HepG2 (cell line): Measurements from ENCODE around the gene NEK11. TPM values are rescaled to one million over a fixed set of nuclear protein-coding genes. Genes with fewer than 3 reads are reported as not detected.

Experiments
- ATAC-seq: fragments of 200-7000 bp; cut with Tn5 transposase; 3 replicates; pipeline ENCODE4 v1.9.1; 2020; ENCODE audit warnings: mild to moderate bottlenecking, moderate library complexity
- BruUV-seq: library from RNA; stranded (reverse); fragments of 400-500 nt; replicated peaks from 2 replicates; lab custom pipeline; 2021; lab: Mats Ljungman, UMichigan
- CTCF ChIA-PET: fragments of 300-600 bp; formaldehyde crosslinking; extraction: SDS; loops from one replicate; lab custom pipeline; 2021; ENCODE audit warnings: low total read pairs, inconsistent platforms, low intra/inter-chr PET ratio; lab: Yijun Ruan, JAX
- POLR2A ChIA-PET: fragments of 350-600 bp; sonication (Branson Sonifier 250); formaldehyde crosslinking; loops from one replicate; lab custom pipeline; 2020; ENCODE audit warnings: antibody characterized with exemption, inconsistent platforms; lab: Yijun Ruan, JAX
- DNase-seq: peaks from one replicate; pipeline ENCODE4 v3.0.0-alpha.2; 2015; ENCODE audit warnings: low spot score
- FAIRE-seq: peaks from 3 replicates; lab custom pipeline; 2011; peaks lifted over from hg19 to GRCh38; lab: Jason Lieb, UNC
- H2AFZ ChIP-seq: one replicate; pipeline ENCODE4 v1.6.1; 2011; ENCODE audit warnings: low read length, inconsistent platforms
- H3K27ac ChIP-seq: fragments of 300-600 bp; 3 replicates; pipeline ENCODE4 v1.8.0; 2011; ENCODE audit warnings: mixed run types, mild to moderate bottlenecking, mixed read lengths, low read length, inconsistent platforms; ENCODE audit not compliant: insufficient read depth; ENCODE audit errors: extremely low read length
- H3K27me3 ChIP-seq, 2 experiments: fragments of 200-600 bp in 1 of 2; 2 replicates in 1 of 2; 3 replicates in 1 of 2; pipeline versions ENCODE4 v1.6.0 to v1.8.0; 2011; ENCODE audit warnings: low read length in 2 of 2, mild to moderate bottlenecking in 2 of 2, moderate library complexity in 2 of 2, inconsistent platforms in 1 of 2; ENCODE audit not compliant: insufficient read depth in 2 of 2, control insufficient read depth in 1 of 2
- H3K36me3 ChIP-seq, 2 experiments: fragments of 200-600 bp in 1 of 2; replicated peaks in 1 of 2; 2 replicates in 1 of 2; 3 replicates in 1 of 2; pipeline versions ENCODE4 v1.5.1 to v1.8.0; 2011; ENCODE audit warnings: low read length in 2 of 2, inconsistent platforms in 1 of 2; ENCODE audit not compliant: insufficient read depth in 2 of 2, control insufficient read depth in 1 of 2
- H3K4me1 ChIP-seq: 2 replicates; pipeline ENCODE4 v1.5.1; 2012; ENCODE audit warnings: low read length, inconsistent platforms; ENCODE audit not compliant: insufficient read depth
- H3K4me2 ChIP-seq: 2 replicates; pipeline ENCODE4 v1.6.0; 2011; ENCODE audit warnings: low read depth, low read length, inconsistent platforms
- H3K4me3 ChIP-seq, 3 experiments: fragments of 200-600 bp in 1 of 3; sonication (generic), shearing (Covaris generic) in 1 of 3; replicated peaks in 1 of 3; 2 replicates each; pipeline ENCODE4 v1.5.1; 2011 to 2016; ENCODE audit warnings: low read length in 3 of 3, inconsistent platforms in 2 of 3, low read depth in 2 of 3, mild to moderate bottlenecking in 2 of 3, control low read depth in 1 of 3, mixed read lengths in 1 of 3; ENCODE audit not compliant: insufficient read depth in 1 of 3
- H3K79me2 ChIP-seq: one replicate; pipeline ENCODE4 v1.6.1; 2011; ENCODE audit warnings: low read length, inconsistent platforms; ENCODE audit not compliant: insufficient read depth
- H3K9ac ChIP-seq: 2 replicates; pipeline ENCODE4 v1.6.0; 2011; ENCODE audit warnings: mild to moderate bottlenecking, low read depth, low read length, inconsistent platforms; ENCODE audit not compliant: insufficient read depth
- H3K9me3 ChIP-seq: 2 replicates; pipeline ENCODE4 v1.5.1; 2012; ENCODE audit warnings: mild to moderate bottlenecking, low read length
- H4K20me1 ChIP-seq: 2 replicates; pipeline ENCODE4 v1.6.0; 2011; ENCODE audit warnings: inconsistent platforms, mild to moderate bottlenecking, low read length, moderate library complexity; ENCODE audit not compliant: insufficient read depth
- BCL6 ChIP-seq: IDR thresholded peaks from 2 replicates; pipeline ENCODE4 v1.6.1; 2016; ENCODE audit warnings: missing genetic modification reagents, missing compliant biosample characterization
- GPN1 ChIP-seq: sonication (generic); formaldehyde crosslinking; IDR thresholded peaks from 2 replicates; pipeline ENCODE4 v1.5.1; 2020; ENCODE audit warnings: missing genetic modification reagents, borderline replicate concordance
- HDAC6 ChIP-seq: fragments of 200-600 bp; sonication (generic); IDR thresholded peaks from 2 replicates; pipeline ENCODE4 v1.7.0; 2017; ENCODE audit warnings: mild to moderate bottlenecking, antibody characterized with exemption, low read length, low read depth
- MEIS2 ChIP-seq: sonication (generic); formaldehyde crosslinking; IDR thresholded peaks from 2 replicates; pipeline ENCODE4 v1.9.0; 2021; ENCODE audit warnings: mild to moderate bottlenecking, missing genetic modification reagents
- MLLT10 ChIP-seq: sonication (generic); formaldehyde crosslinking; IDR thresholded peaks from 2 replicates; pipeline ENCODE4 v1.4.0; 2020; ENCODE audit warnings: missing genetic modification reagents
- NFYB ChIP-seq: sonication (generic); formaldehyde crosslinking; IDR thresholded peaks from 2 replicates; pipeline ENCODE4 v1.4.0; 2020; ENCODE audit warnings: missing genetic modification reagents
- TEAD2 ChIP-seq: sonication (generic); formaldehyde crosslinking; IDR thresholded peaks from 2 replicates; pipeline ENCODE4 v1.9.0; 2021; ENCODE audit warnings: missing genetic modification reagents
- U2AF1 ChIP-seq: fragments of 200-400 bp; formaldehyde crosslinking; optimal IDR thresholded peaks from 2 replicates; pipeline ENCODE3; 2017; ENCODE audit warnings: mild to moderate bottlenecking, low read depth, low read length
- ZBTB25 ChIP-seq: IDR thresholded peaks from 2 replicates; pipeline ENCODE4 v1.6.1; 2018; ENCODE audit warnings: missing genetic modification reagents
- ZBTB34 ChIP-seq: sonication (generic); formaldehyde crosslinking; IDR thresholded peaks from 2 replicates; pipeline ENCODE4 v1.8.0; 2022; ENCODE audit warnings: mild to moderate bottlenecking, missing genetic modification reagents
- ZBTB42 ChIP-seq: sonication (generic); formaldehyde crosslinking; IDR thresholded peaks from 2 replicates; pipeline ENCODE4 v1.5.0; 2020; ENCODE audit warnings: mild to moderate bottlenecking, missing genetic modification reagents
- ZNF329 ChIP-seq: sonication (generic); formaldehyde crosslinking; IDR thresholded peaks from 2 replicates; pipeline ENCODE4 v1.9.0; 2021; ENCODE audit warnings: low read depth, mild to moderate bottlenecking, missing genetic modification reagents
- ZNF441 ChIP-seq: sonication (generic); formaldehyde crosslinking; IDR thresholded peaks from 2 replicates; pipeline ENCODE4 v1.7.0; 2021; ENCODE audit warnings: missing genetic modification reagents, borderline replicate concordance
- ZNF572 ChIP-seq: sonication (generic); formaldehyde crosslinking; IDR thresholded peaks from 2 replicates; pipeline ENCODE4 v1.5.1; 2020; ENCODE audit warnings: mild to moderate bottlenecking, missing genetic modification reagents
- ZNF580 ChIP-seq: IDR thresholded peaks from 2 replicates; pipeline ENCODE4 v1.6.1; 2016; ENCODE audit warnings: low read depth, borderline replicate concordance
- ZNF619 ChIP-seq: sonication (generic); formaldehyde crosslinking; IDR thresholded peaks from 2 replicates; pipeline ENCODE4 v1.4.0; 2020; ENCODE audit warnings: mild to moderate bottlenecking, missing genetic modification reagents
- ZNF672 ChIP-seq: sonication (generic); formaldehyde crosslinking; IDR thresholded peaks from 2 replicates; pipeline ENCODE4 v1.8.1; 2022; ENCODE audit warnings: missing genetic modification reagents
- ZSCAN25 ChIP-seq: sonication (generic); formaldehyde crosslinking; IDR thresholded peaks from 2 replicates; pipeline ENCODE4 v1.8.0; 2022; ENCODE audit warnings: mild to moderate bottlenecking, missing genetic modification reagents
- WGBS: methylation state at CpG from one replicate; pipeline ENCODE4 v1.1.6; 2017; ENCODE audit warnings: low lambda C conversion rate; 5-methylcytosine and 5-hydroxymethylcytosine counted together
- in situ Hi-C: cut with HindIII; loops from 2 replicates; pipeline ENCODE4 v1.10.0; 2017; ENCODE audit warnings: low pct_unique_long_range_greater_than_20kb; ENCODE audit not compliant: extremely low pct_ligation_motif_present
- intact Hi-C: fragments of 100-400 bp; cut with micrococcal nuclease; formaldehyde crosslinking; loops from one replicate; pipeline ENCODE4 v1.10.0; 2022; ENCODE audit not compliant: unreplicated experiment
- polyA plus RNA-seq, 8 experiments: library from polyadenylated mRNA; depleted of rRNA in 3 of 8; stranded (reverse) in 7 of 8; unstranded in 1 of 8; fragments of >200 nt; fragmentation: Illumina TruSeq in 4 of 8; extraction: Trizol in 4 of 8; gene quantifications; 2 replicates each; pipeline versions ENCODE4 v1.2.1 to v1.2.3, GENCODE V29; 2011 to 2016; ENCODE audit warnings: low read depth in 4 of 8, missing spikeins in 1 of 8, mixed read lengths in 1 of 8; ENCODE audit not compliant: insufficient read depth in 1 of 8
- total RNA-seq, 5 experiments: library from RNA; depleted of rRNA; stranded (reverse); fragments of >200 nt; fragmentation: Illumina TruSeq; extraction: Trizol; gene quantifications; 2 replicates each; pipeline ENCODE4 v1.2.3, GENCODE V29; 2016; ENCODE audit warnings: low read depth in 1 of 5
- TF ChIP-seq, protein P1 (sequence below): IDR thresholded peaks from 2 replicates; pipeline ENCODE4 v1.6.1; 2016
- TF ChIP-seq, protein P2 (sequence below): sonication (generic); formaldehyde crosslinking; IDR thresholded peaks from 2 replicates; pipeline ENCODE4 v1.5.0; 2020; ENCODE audit warnings: missing genetic modification reagents, mild to moderate bottlenecking, borderline replicate concordance
- TF ChIP-seq, protein P3 (sequence below): sonication (generic); formaldehyde crosslinking; IDR thresholded peaks from 2 replicates; pipeline ENCODE4 v1.8.1; 2023; ENCODE audit warnings: mild to moderate bottlenecking, missing genetic modification reagents, borderline replicate concordance

NEK11 gene
- total and polyA plus RNA-seq, 2 of the 13 experiments (the other 11 are each of a cell fraction or from before 2014, with no cell fraction given), result 0.95 to 2.2 TPM

DNA sequence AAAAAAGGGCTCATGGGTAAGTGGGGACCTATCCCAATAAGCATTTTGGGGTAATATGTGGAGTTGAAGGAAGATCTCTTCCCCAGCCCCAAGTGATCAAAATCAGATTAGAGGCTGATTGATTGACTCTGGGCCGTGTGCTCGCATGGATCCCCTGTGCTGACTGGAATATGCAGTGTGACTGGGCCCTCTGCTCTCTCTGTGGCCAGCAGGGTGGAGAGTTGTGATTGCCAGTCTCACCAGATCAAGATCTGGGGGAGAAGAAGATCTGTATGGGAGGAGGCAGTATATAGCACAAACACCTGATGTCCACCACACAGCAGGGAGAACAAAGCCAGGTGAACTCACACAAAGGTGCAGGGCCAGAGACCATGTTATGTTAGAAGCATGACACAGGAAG is 363.7 kb downstream of the NEK11 start (continued):
- no peak for TF ChIP-seq BCL6 (CRISPR knock-in tag)
- TF ChIP-seq MEIS2 (CRISPR knock-in tag), result no peak
- TF ChIP-seq, protein P1, sequence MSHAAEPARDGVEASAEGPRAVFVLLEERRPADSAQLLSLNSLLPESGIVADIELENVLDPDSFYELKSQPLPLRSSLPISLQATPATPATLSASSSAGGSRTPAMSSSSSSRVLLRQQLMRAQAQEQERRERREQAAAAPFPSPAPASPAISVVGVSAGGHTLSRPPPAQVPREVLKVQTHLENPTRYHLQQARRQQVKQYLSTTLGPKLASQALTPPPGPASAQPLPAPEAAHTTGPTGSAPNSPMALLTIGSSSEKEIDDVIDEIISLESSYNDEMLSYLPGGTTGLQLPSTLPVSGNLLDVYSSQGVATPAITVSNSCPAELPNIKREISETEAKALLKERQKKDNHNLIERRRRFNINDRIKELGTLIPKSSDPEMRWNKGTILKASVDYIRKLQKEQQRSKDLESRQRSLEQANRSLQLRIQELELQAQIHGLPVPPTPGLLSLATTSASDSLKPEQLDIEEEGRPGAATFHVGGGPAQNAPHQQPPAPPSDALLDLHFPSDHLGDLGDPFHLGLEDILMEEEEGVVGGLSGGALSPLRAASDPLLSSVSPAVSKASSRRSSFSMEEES (CRISPR knock-in tag), result no peak
- TF ChIP-seq, protein P2, sequence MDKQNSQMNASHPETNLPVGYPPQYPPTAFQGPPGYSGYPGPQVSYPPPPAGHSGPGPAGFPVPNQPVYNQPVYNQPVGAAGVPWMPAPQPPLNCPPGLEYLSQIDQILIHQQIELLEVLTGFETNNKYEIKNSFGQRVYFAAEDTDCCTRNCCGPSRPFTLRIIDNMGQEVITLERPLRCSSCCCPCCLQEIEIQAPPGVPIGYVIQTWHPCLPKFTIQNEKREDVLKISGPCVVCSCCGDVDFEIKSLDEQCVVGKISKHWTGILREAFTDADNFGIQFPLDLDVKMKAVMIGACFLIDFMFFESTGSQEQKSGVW (CRISPR knock-in tag), result no peak
- TF ChIP-seq MLLT10 (CRISPR knock-in tag), result no peak
- no peak for TF ChIP-seq ZBTB34 (CRISPR knock-in tag)

DNA sequence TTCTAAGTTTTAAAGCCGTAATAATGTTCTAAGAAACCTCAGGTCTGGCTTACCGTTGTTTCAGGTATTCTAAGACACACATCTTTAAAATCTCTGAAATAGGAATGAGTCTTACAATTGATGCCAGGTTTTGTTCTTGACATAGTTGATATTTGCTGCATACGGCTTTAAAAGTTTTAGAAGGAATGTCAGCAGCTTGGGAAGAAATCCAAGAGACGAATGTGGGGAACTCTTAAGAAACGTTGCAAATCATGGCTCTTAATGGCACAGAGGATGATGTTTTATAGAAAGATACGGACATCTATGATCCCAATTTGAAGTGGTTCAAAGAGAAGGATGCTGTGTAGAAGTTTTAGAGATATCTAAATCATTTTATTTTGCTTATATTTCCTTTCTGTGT is 366.4 kb downstream of the NEK11 start:
- WGBS, result 49% methylated on average over 6 of the region's 6 CpGs
- Histone ChIP-seq H2AFZ (no peak overlapping the region), H3K79me2 (no peaks in the 10 kb centered on the region), H4K20me1 (no peaks in the 10 kb centered on the region), H3K9ac (no peak overlapping the region), H3K4me1 (peaks cover 13% of the 10 kb centered on the region), H3K36me3 (no peaks in the 10 kb centered on the region), H3K4me3 (no peak overlapping the region), H3K27ac (no peak overlapping the region), H3K9me3 (no peaks in the 10 kb centered on the region), H3K4me2 (no peak overlapping the region), H3K27me3 (no peaks in the 10 kb centered on the region; a peak in 1 of 5 replicates)
- no TSS peak for BruUV-seq
- CTCF ChIA-PET, result no interaction called here
- POLR2A ChIA-PET, result no interaction called here
- in situ Hi-C loops (no loop called here), intact Hi-C loops (no loop called here)
- no peak for DNase-seq
- no peak for ATAC-seq
- no peak for FAIRE-seq
- TF ChIP-seq HDAC6, result no peak
- TF ChIP-seq ZNF572 (CRISPR knock-in tag), result no peak
- TF ChIP-seq ZBTB42 (CRISPR knock-in tag), result no peak
- TF ChIP-seq ZNF672 (CRISPR knock-in tag), result no peak
- TF ChIP-seq ZNF329 (CRISPR knock-in tag), result no peak
- no peak for TF ChIP-seq ZSCAN25 (CRISPR knock-in tag)
- TF ChIP-seq ZNF580 (CRISPR knock-in tag), result no peak
- TF ChIP-seq, protein P3, sequence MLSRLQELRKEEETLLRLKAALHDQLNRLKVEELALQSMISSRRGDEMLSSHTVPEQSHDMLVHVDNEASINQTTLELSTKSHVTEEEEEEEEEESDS (CRISPR knock-in tag), result no peak
- TF ChIP-seq GPN1 (CRISPR knock-in tag), result no peak
- TF ChIP-seq ZNF619 (CRISPR knock-in tag), result no peak
- no peak for TF ChIP-seq U2AF1
- no peak for TF ChIP-seq ZNF441 (CRISPR knock-in tag)
- TF ChIP-seq NFYB (CRISPR knock-in tag), result no peak
- no peak for TF ChIP-seq ZBTB25 (CRISPR knock-in tag)
- TF ChIP-seq TEAD2 (CRISPR knock-in tag), result no peak
